Measurements from ENCODE around the gene MUC5B. TPM values are rescaled to one million over a fixed set of nuclear protein-coding genes. Genes with fewer than 3 reads are reported as not detected.

The MUC5B gene
- total RNA-seq, 1 experiment from 2014 or later: 24.3 TPM

- no peaks in the 10 kb centered on the region for H3K79me2 ChIP-seq (ENCODE audit: low read length)
- TF ChIP-seq EZH2phosphoT487 (IDR thresholded peaks at IDR 0.05; ENCODE audit: borderline replicate concordance, low read length) (no peak), EZH2 (IDR thresholded peaks at IDR 0.05; ENCODE audit: low read length, unreplicated experiment) (no peak)
- TF ChIP-seq, protein P1, sequence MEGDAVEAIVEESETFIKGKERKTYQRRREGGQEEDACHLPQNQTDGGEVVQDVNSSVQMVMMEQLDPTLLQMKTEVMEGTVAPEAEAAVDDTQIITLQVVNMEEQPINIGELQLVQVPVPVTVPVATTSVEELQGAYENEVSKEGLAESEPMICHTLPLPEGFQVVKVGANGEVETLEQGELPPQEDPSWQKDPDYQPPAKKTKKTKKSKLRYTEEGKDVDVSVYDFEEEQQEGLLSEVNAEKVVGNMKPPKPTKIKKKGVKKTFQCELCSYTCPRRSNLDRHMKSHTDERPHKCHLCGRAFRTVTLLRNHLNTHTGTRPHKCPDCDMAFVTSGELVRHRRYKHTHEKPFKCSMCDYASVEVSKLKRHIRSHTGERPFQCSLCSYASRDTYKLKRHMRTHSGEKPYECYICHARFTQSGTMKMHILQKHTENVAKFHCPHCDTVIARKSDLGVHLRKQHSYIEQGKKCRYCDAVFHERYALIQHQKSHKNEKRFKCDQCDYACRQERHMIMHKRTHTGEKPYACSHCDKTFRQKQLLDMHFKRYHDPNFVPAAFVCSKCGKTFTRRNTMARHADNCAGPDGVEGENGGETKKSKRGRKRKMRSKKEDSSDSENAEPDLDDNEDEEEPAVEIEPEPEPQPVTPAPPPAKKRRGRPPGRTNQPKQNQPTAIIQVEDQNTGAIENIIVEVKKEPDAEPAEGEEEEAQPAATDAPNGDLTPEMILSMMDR (conservative IDR thresholded peaks at IDR 0.05; ENCODE audit: low read depth, low read length): no peak
- H3K36me3 ChIP-seq (ENCODE audit: low read depth, low read length): no peaks in the 10 kb centered on the region
- H3K4me1 ChIP-seq (ENCODE audit: insufficient read depth, low read length): no peaks in the 10 kb centered on the region
- H3K27ac ChIP-seq (ENCODE audit: low read length): no peak overlapping the region
- H2AFZ ChIP-seq (ENCODE audit: low read length): no peak overlapping the region
- intact Hi-C loops (cut with micrococcal nuclease): no loop called here
- ChIA-PET CTCF (no interaction called here), POLR2A (ENCODE audit: unreplicated experiment) (interaction anchor here (0.5 kb wide), 1 partner anchor 10 kb away, joined by 3 read pairs; no protein-coding TSS in a partner anchor)
- BruUV-seq (replicated peaks): no TSS peak
- H3F3A ChIP-seq (ENCODE audit: low read length, unreplicated experiment): no peaks in the 10 kb centered on the region
- H3K9ac ChIP-seq (ENCODE audit: low read length): no peak overlapping the region
- H3K9me2 ChIP-seq (replicated peaks; ENCODE audit: low read length): no peaks in the 10 kb centered on the region
- DNase-seq (no peak), ATAC-seq (no peak)
- no peaks in the 10 kb centered on the region for H3K9me3 ChIP-seq (ENCODE audit: low read length)
- no peaks in the 10 kb centered on the region for H4K20me1 ChIP-seq (ENCODE audit: low read length)
- no peaks in the 10 kb centered on the region for H3K27me3 ChIP-seq (ENCODE audit: low read length)
- no peak overlapping the region for H3K4me2 ChIP-seq (ENCODE audit: low read length)
- no peak overlapping the region for H3K4me3 ChIP-seq (ENCODE audit: low read length)
Measured at GRCh38 chr11:1232021-1232882, 9.4 kb downstream of the MUC5B start.

DNA sequence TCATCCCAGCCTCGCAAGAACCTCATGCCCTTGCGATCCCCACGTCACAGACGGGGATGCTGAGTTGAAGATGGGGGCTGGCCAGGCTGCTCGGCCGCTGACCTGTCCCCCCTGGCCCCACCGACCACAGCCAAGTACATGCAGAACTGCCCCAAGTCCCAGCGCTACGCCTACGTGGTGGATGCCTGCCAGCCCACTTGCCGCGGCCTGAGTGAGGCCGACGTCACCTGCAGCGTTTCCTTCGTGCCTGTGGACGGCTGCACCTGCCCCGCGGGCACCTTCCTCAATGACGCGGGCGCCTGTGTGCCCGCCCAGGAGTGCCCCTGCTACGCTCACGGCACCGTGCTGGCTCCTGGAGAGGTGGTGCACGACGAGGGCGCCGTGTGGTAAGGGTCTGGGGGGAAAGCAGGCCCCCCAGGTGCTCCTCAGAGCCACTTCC lies 10.0 kb downstream of the MUC5B start:
- intact Hi-C loops (cut with micrococcal nuclease): no loop called here
- ChIA-PET CTCF (interaction anchor here (1.0 kb wide), 1 partner anchor 179 kb away, joined by 3 read pairs; no protein-coding TSS in a partner anchor), POLR2A (ENCODE audit: unreplicated experiment) (interaction anchor here (0.5 kb wide), 1 partner anchor 11 kb away, joined by 3 read pairs; no protein-coding TSS in a partner anchor)
- TF ChIP-seq EZH2phosphoT487 (IDR thresholded peaks at IDR 0.05; ENCODE audit: borderline replicate concordance, low read length): no peak
- TF ChIP-seq, protein P1 (conservative IDR thresholded peaks at IDR 0.05; ENCODE audit: low read depth, low read length): no peak
- no peak for TF ChIP-seq EZH2 (IDR thresholded peaks at IDR 0.05; ENCODE audit: low read length, unreplicated experiment)
- Histone ChIP-seq H3K27ac (ENCODE audit: low read length) (no peak overlapping the region), H3K4me2 (ENCODE audit: low read length) (no peak overlapping the region), H3K4me1 (ENCODE audit: insufficient read depth, low read length) (no peaks in the 10 kb centered on the region), H3K27me3 (ENCODE audit: low read length) (no peaks in the 10 kb centered on the region), H3K9ac (ENCODE audit: low read length) (no peak overlapping the region), H3K79me2 (ENCODE audit: low read length) (no peaks in the 10 kb centered on the region), H3K4me3 (ENCODE audit: low read length) (no peak overlapping the region), H4K20me1 (ENCODE audit: low read length) (no peaks in the 10 kb centered on the region), H3F3A (ENCODE audit: low read length, unreplicated experiment) (no peaks in the 10 kb centered on the region), H3K36me3 (ENCODE audit: low read depth, low read length) (no peaks in the 10 kb centered on the region), H3K9me3 (ENCODE audit: low read length) (no peaks in the 10 kb centered on the region), H2AFZ (ENCODE audit: low read length) (no peak overlapping the region), H3K9me2 (replicated peaks; ENCODE audit: low read length) (no peaks in the 10 kb centered on the region)
- TSS peak; percentile 71 for BruUV-seq (replicated peaks)
- DNase-seq: no peak
- no peak for ATAC-seq

Measured in PC-3 (cell line).